Stimulated activated CD8-positive, alpha-beta memory T cell treated with anti-CD3 and anti-CD28 coated beads, Interleukin-4, amount 100 ng/mL, for 48 hours (primary cell): ENCODE data around the gene ITPR3.
A peak's percentile ranks its signal among the peaks of the same experiment; 100 is the strongest.
"Not testable (repeated sequence)": the region's sequence is repeated elsewhere in the genome, so short reads cannot be mapped to it uniquely, and the experiment has no call there.

ENCODE experiments used
- DNase-seq: peaks from one replicate; pipeline ENCODE4 v3.0.0-alpha.2; 2020

ITPR3 gene

GRCh38 chr6:33591424-33592032 is 29.6 kb upstream of the ITPR3 start:
- no peak for DNase-seq

DNA sequence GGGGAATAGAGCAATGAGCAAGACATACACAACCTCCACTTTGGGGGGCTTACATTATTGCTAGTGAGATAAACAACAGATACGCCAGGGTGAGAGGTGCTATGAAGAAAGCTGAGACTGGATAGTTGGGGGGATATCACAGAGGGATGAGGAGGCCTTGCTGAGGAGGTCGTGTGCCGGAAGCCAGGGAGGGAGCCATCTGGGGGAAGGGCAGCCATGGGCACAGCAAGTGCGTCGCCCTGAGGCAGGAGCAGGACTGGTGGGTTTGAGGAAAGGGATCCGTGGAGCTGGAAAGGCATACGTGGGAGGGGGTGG is 28.9 kb upstream of the ITPR3 start:
- no peak for DNase-seq

GRCh38 chr6:33592595-33593413 is 28.3 kb upstream of the ITPR3 start:
- peak; percentile 64 for DNase-seq

DNA sequence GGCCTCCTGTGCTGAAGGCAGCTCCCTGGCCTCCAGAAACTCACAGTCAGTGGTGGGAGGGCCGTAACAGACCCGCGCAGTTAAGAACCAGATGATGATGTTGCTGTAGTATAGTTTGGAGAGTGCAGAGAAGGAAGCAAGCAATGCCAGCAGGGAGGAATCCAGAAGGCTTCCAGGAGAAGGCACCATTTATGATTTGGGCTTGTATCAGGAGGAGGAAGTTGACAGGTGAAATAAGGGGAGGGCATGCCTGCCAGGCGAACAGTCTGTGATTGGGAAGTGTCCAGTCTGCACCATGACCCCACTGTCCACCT is 27.8 kb upstream of the ITPR3 start:
- no peak for DNase-seq

- no peak for DNase-seq
These were observed 25.9 kb upstream of the ITPR3 start for GRCh38 chr6:33595001-33595846.

DNA sequence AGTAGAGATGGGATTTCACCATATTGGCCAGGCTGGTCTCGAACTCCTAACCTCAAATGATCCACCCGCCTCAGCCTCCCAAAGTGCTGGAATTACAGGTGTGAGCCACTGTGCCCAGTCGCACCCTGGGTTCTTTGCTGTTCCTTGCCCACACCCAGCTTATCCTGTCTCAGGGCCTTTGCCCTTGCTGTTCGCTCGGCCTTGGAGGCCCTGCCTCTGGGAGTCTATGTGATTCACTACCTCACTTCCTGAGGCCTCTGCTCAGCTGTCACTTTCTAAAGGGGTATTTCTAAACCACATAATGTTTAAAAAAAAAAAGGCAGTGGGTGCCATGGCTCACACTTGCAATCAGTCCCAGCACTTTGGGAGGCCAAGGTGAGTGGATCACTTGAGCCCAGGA is 24.2 kb upstream of the ITPR3 start:
- DNase-seq, result not testable (repeated sequence)

DNA sequence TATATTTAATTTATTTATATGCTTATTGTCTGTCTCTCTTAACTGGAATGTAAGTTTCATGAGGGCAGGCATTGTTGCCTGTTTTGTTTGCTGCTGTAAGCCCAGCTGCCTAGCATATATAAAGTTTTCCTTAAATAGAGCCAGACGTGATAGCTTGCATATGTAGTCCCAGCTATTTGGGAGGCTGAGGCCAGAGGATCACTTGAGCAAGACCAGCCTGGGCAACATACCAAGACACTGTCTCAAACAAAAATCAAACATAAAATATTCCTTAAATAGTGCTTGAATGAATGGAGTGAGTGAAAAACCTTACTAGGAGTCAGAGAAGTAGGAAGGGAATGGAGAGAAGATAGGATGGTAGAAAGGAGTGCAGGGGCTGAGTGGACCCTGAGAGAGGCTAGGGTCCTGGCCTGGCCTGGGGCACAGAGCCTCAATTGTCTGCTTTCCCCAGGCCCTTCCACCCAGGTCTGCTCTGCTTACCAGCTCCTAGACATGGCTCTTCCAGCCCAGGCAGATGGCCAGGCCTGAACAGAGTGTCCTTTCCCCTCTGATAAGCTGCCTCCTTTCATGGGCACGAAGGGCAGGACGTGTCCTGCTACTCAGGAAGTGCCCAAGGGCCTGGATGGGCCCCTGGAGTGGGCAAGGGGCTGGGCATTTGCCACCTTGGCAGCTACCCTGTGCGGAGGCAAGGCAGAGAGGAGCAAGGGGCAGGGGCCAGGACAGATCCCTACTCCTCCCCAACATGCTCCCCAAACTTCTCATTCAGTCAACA is 23.4 kb upstream of the ITPR3 start:
- no peak for DNase-seq

DNA sequence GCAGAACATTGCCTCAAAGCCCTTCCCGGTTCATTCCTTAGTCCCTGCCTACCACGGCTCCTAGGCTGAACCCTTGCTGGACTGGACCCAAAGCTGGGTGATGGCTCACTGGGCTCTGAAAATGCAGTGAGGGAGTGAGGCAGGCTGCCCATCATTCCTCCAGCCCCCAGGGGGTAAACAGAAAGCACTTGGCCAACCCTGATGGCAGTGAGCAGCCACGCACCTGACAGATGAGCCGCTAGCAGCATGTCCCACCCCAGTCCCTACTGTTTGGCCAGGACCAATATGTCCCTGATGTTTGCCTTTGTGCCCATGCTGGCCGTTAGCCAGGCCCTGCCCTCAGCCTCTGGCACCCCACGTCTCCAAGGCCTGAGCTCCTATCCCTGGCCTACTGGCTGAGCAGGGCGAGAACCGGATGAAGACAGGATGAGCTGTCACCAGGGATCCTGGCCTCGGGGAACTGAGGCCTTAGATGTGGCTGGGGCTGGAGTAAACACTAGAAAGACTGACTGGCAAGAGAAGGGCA is 21.6 kb upstream of the ITPR3 start:
- no peak for DNase-seq

GRCh38 chr6:33600761-33601160 is 20.4 kb upstream of the ITPR3 start:
- DNase-seq, result no peak

DNA sequence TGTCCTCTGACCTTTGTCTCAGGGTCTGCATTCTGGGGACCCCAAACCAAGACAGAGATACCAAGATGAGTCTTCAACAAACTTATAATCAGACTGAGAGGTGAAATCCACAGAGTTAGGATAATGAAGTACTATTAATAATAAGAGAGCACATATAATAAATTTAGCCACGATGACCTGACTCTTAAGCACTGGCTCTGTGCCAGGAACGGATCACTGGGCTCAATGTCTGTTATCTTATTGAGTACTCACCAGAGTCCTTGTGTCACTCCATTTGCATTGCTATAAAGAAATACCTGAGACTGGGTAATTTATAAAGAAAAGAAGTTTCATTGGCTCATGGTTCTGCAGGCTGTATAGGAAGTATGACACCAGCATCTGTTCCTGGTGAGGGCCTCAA is 18.9 kb upstream of the ITPR3 start:
- no peak for DNase-seq

DNA sequence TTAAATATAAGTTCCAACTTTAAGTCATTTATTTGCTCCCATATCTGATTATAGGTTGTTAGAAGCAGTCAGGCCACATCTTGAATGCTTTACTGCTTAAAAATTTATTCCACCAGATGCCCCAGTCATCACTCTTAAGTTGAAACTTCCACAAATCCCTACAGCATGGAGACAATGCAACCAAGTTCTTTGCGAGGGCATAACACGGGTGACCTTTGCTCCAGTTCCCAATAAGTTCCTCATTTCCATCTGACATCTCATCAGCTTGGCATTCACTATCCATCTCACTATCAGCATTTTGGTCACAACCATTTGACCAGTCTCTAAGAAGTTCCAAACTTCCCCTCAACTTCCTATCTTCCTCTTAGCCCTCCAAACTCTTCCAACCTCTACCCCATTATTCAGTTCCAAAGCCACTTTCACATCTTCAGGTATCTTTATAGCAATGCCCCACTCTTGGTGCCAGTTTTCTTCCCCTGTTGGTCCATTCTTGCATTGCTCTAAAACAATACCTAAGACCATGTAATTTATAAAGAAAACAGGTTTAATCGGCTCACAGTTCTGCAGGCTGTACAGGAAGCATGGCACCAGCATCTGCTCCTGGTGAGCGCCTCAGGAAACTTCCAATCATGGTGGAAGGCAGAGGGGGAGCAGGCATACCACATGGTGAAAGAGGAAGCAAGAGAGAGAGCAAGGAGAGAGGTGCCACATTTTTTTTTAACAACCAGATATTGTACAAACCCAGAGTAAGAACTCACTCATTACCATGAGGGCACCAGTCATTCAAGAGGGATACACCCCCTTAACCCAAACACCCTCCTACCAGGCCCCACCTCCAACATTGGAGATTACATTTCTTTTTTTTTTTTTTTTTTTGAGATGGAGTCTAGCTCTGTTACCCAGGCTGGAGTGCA is 15.9 kb upstream of the ITPR3 start:
- no peak for DNase-seq

DNA sequence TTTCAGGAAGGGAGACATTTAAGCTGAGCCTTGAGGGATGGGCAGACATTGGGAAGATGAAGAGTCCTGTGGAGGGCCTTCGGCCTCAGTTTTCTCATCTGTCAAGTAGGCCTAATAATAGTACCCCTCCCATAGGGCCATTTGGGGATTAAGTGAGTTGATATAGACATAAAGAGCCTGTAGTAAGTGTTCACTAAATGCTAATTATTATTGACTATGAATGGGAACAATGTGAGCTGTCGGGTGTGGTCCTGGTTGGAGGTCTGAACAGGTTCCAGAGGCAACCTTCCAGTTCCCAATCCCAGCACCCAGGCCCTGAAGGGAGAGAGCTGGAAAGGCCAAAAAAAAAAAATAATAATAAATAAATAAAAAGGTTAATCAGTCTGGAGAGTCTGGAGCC is 14.5 kb upstream of the ITPR3 start:
- DNase-seq, result no peak

DNA sequence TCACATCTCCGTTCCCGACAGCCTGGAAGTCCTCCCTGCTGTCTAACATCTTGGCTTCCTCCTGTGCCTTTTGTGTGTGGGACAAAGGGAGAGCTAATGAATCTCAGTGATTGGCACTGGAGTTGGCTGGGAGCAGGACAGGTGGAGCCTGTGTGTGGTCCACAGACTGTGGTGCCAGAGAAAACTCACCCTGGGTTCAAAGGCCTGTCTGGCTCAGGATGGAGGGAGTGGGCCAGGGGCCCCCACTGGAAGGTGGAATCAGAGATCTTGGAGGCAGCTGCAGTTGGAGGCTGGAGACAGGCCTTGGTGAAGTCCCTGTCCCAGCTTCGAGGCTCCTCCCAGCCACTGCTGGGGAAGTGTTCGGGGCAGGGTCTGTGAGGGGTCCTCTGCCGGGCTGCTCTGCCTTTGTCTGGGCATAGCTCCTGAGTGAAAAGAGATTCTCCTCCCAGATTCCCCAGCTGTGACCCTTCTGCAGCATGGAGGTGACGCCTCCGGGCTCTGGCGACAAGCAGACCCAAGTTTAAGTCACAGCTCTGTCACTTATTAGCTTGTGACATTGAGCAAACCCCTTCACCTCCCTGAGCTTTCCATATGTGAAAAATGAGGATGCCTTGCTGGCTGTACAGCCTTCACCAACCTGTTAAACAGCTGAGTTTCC is 13.9 kb upstream of the ITPR3 start:
- no peak for DNase-seq

GRCh38 chr6:33607784-33608161 is 13.3 kb upstream of the ITPR3 start:
- peak; percentile 64 for DNase-seq

DNA sequence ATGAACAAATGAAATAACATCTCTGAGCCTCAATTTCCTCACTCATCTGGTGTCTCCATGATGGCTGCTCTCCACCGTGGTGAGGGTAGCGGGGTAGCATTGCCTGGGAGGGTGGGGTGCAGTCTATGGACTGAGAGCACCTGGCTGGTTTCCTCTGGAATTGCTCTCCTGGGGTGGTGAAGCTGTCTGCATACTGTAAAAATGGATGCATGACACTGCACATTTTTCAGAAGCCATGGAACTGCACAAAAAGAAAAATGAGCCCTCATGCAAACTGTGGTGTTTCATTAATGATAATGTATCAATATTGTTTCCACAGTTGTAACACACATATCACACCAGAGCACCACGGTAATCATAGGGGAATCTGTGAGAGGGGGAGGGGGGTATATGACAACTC is 12.1 kb upstream of the ITPR3 start:
- no peak for DNase-seq

DNA sequence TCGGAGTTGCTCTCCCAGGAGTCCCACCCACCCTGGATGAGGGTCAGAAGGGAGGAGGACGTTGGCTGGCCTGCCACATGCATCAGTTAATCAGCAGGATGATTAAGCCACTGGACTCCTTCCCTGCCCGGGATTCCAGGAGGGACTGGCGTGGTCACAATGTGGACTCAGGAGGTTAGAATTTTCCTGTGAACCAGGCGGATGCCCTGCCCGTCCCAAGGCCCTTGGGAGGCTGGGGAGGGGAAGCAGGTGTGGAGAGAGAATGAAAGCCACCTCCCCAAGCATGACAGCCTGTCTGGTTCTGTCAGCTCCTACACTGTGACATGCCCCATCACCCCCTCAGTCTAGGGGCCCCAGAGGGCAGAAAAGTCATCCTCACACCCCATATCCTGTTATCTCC is 11.6 kb upstream of the ITPR3 start:
- no peak for DNase-seq

DNA sequence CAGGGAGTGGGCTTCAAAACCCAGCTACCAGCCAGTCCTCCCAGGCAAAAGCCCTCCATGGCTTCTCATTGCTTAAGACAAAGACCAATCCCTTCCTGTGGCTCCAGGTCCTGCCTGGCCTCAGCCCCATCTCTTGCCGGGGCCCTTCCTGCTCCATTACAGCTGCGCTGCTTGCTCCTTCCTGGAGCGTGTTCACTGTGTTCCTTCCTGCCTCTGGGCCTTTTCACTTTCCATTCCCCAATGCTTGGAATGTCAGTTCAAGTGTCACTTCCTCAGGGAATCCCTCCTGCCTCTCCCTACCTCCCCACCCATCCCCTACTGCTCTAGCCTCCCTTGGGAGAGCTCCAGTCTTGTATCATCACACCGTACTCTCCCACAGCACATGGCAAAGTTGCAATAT is 11.1 kb upstream of the ITPR3 start:
- no peak for DNase-seq

GRCh38 chr6:33610779-33611732 is 10.1 kb upstream of the ITPR3 start:
- no peak for DNase-seq

DNA sequence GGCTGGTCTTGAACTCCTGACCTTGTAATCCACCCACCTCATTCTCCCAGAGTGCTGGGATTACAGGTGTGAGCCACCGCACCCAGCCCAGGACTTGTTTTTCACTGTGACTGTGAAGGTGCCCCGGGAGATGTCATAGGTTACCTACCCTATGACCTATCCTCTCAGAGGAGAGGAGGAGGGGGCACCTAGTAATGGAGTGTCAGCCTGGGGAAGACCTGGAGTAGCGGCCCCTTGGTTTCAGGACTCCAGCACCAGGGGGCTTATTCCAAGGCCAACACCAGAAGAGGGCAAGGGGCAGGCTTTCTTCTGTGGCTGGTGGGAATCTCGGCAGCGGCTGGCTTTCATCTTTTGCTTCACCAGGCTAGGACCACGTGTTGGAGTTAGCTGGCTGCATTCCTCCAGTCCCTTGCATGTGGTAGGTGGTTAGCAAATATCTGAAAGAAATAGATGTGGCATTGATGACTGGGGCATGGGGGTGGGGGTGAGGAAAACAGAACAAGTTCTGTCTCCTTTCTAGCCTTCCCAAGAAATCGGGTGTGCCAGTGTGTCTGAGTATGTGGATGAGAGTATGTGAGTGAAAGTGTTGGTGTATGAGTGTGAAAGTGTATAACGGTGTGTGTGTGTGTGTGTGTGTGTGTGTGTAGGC is 7.9 kb upstream of the ITPR3 start:
- no peak for DNase-seq

DNA sequence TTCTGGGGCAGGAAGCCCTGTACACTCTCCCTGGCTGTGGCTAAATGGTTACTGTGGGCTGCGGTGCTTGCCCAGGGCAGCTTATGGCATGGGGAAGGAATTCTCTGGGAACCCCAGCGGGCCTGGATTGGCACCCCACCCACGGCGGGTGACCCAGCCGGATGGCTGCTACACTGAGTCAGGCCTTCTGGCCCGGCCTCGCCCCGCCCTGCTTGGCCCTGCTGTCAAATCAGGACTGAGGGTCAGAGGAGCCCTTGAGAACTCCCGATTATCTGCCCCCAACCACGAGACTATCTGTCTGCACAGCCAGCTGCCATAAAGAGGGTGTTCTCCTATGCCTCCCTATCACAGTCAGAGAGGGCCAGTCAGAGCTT is 7.3 kb upstream of the ITPR3 start:
- DNase-seq, result no peak
